Sigmoid colon (tissue), 7 donors: ENCODE measurements around the gene LIAS. TPM values are rescaled to one million over a fixed set of nuclear protein-coding genes. Genes with fewer than 3 reads are reported as not detected.
"Not testable (repeated sequence)": the region's sequence is repeated elsewhere in the genome, so short reads cannot be mapped to it uniquely, and the experiment has no call there.

Experiments used
- DNase-seq: peaks from one replicate; pipeline ENCODE4 v3.0.0-alpha.2; 2019
- H3K27ac ChIP-seq, 4 donors: fragments of 200-600 bp; sonication (generic); one replicate each; pipeline ENCODE4 v1.5.1; 2016 to 2019; ENCODE audit warnings: mild to moderate bottlenecking in 1 of 4
- H3K27me3 ChIP-seq, 3 donors: fragments of 200-600 bp; sonication (generic); one replicate each; pipeline ENCODE4 v1.5.1; 2019; ENCODE audit warnings: mild to moderate bottlenecking in 1 of 3
- H3K36me3 ChIP-seq, 4 donors: fragments of 200-600 bp; sonication (generic); one replicate each; pipeline ENCODE4 v1.5.1; 2016 to 2019
- H3K4me1 ChIP-seq, 4 donors: fragments of 200-600 bp; sonication (generic); one replicate each; pipeline ENCODE4 v1.5.1; 2017 to 2019
- H3K4me3 ChIP-seq, 4 donors: fragments of 200-600 bp; sonication (generic); one replicate each; pipeline ENCODE4 v1.5.1; 2017 to 2019; ENCODE audit warnings: mild to moderate bottlenecking in 2 of 4, moderate library complexity in 1 of 4
- H3K9me3 ChIP-seq, 4 donors: fragments of 200-600 bp in 3 of 4; sonication (generic) in 3 of 4; one replicate each; pipeline versions ENCODE4 v1.5.1 to v1.6.1; 2013 to 2019
- EP300 ChIP-seq, 4 donors: sonication (generic); formaldehyde crosslinking; IDR thresholded peaks; one replicate each; pipeline ENCODE4 v1.6.1; 2017; ENCODE audit warnings: antibody characterized with exemption in 4 of 4
- POLR2A ChIP-seq, 2 donors: fragments of 450-650 bp; IDR thresholded peaks; one replicate each; pipeline ENCODE4 v1.6.1; 2016; ENCODE audit warnings: antibody characterized with exemption in 2 of 2, mild to moderate bottlenecking in 2 of 2, moderate library complexity in 2 of 2
- POLR2AphosphoS5 ChIP-seq, 4 donors: sonication (generic); formaldehyde crosslinking; IDR thresholded peaks; one replicate each; pipeline ENCODE4 v1.6.1; 2017; ENCODE audit warnings: antibody characterized with exemption in 4 of 4
- WGBS, 2 donors: extraction: QIAGEN DNeasy Blood & Tissue Kit; methylation state at CpG; one replicate each; pipeline ENCODE4 v1.1.7; 2013; 5-methylcytosine and 5-hydroxymethylcytosine counted together
- intact Hi-C: fragments of 100-400 bp; cut with DNase I; formaldehyde crosslinking; loops from one replicate; pipeline ENCODE4 v1.15.1; 2023
- polyA plus RNA-seq, 3 donors: library from polyadenylated mRNA; stranded (reverse); fragments of 200-250 nt; gene quantifications; one replicate each; pipeline ENCODE4 v1.2.3, GENCODE V29; 2013
- total RNA-seq, 4 donors: library from RNA; depleted of rRNA; stranded (reverse); fragments of >200 nt; gene quantifications; one replicate each; pipeline ENCODE4 v1.1.0, GENCODE V29; 2016
- TF ChIP-seq, protein P1 (sequence below), 4 experiments: fragments of 450-650 bp in 3 of 4; fragments of 200-600 bp in 1 of 4; IDR thresholded peaks; one replicate each; pipeline ENCODE4 v1.5.1; 2016 to 2019; ENCODE audit warnings: antibody characterized with exemption in 4 of 4, mild to moderate bottlenecking in 3 of 4, moderate library complexity in 2 of 4
- donor health status: healthy with polysubstance abuse.
- donor health status: Bipolar disorder and iron deficiency.
- donor health status: healthy.

Gene LIAS
- total and polyA plus RNA-seq, 7 donors: 16.1 to 24.8 (median 20.7) TPM

- Histone ChIP-seq H3K4me1 (no peaks in the 10 kb centered on the region), H3K4me3 (no peak overlapping the region), H3K27me3 (no peaks in the 10 kb centered on the region), H3K9me3 (no peaks in the 10 kb centered on the region), H3K27ac (no peak overlapping the region), H3K36me3 (peaks cover 0 to 28% (median 13%) of the 10 kb centered on the region in 4 donors)
- no peak for DNase-seq
- intact Hi-C loops: no loop called here
- WGBS, 2 donors: 49 to 72% methylated on average over 4 of the region's 4 CpGs
- no peak for TF ChIP-seq POLR2AphosphoS5 (IDR thresholded peaks at IDR 0.05)
- TF ChIP-seq POLR2A (IDR thresholded peaks at IDR 0.05): no peak
- no peak for TF ChIP-seq EP300 (IDR thresholded peaks at IDR 0.05)
- TF ChIP-seq, protein P1, sequence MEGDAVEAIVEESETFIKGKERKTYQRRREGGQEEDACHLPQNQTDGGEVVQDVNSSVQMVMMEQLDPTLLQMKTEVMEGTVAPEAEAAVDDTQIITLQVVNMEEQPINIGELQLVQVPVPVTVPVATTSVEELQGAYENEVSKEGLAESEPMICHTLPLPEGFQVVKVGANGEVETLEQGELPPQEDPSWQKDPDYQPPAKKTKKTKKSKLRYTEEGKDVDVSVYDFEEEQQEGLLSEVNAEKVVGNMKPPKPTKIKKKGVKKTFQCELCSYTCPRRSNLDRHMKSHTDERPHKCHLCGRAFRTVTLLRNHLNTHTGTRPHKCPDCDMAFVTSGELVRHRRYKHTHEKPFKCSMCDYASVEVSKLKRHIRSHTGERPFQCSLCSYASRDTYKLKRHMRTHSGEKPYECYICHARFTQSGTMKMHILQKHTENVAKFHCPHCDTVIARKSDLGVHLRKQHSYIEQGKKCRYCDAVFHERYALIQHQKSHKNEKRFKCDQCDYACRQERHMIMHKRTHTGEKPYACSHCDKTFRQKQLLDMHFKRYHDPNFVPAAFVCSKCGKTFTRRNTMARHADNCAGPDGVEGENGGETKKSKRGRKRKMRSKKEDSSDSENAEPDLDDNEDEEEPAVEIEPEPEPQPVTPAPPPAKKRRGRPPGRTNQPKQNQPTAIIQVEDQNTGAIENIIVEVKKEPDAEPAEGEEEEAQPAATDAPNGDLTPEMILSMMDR (IDR thresholded peaks at IDR 0.05): no peak
Observed at GRCh38 chr4:39495446-39496213, 36.8 kb downstream of the LIAS start.

DNA sequence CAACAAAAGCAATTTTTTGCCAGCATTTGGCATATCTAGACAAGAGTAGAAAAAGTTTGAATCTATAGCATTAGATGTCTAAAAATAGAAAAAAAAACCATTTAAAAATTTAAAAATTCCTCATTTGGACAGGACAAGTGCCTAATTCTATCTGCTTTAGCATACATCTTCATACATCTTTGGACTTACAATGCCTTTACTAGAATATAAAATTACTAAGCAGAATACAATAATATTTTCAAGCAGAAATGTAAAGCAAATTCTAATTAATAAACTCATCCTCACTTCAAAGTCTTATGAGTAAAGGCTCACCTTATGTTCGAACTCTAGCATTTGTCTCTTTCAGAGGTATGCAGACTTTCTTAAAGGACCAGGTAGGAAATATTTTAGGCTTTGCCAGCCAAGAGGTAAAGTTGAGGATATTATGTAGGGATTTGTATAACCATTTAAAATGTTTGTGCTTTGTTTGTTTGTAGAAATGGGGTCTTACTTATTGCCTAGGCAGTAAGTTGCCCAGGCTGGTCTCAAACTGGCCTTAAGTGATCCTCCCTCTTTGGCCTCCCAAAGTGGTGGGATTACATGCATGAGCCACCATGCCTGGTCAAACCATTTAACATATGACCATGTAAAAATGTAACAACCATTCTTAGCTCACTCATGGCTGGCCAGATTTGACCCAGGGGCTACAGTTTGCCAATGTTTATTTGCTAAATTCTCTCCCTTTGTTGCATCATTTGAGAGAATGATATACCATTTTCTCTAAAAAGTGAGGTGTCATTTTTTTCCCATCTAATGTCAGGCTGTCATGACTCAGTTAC lies 39.3 kb downstream of the LIAS start:
- TF ChIP-seq, protein P1 (IDR thresholded peaks at IDR 0.05): no peak
- no peak for TF ChIP-seq EP300 (IDR thresholded peaks at IDR 0.05)
- intact Hi-C loops: no loop called here
- H3K27me3 ChIP-seq: no peaks in the 10 kb centered on the region
- H3K36me3 ChIP-seq: peaks cover 0 to 52% (median 28%) of the 10 kb centered on the region in 4 donors
- H3K27ac ChIP-seq: no peak overlapping the region
- WGBS, 2 donors: 92 to 93% methylated on average over 1 of the region's 1 CpG
- no peak overlapping the region for H3K4me3 ChIP-seq
- DNase-seq: no peak
- H3K4me1 ChIP-seq: no peaks in the 10 kb centered on the region
- H3K9me3 ChIP-seq: no peaks in the 10 kb centered on the region

GRCh38 chr4:39498727-39499020 lies 39.8 kb downstream of the LIAS start:
- Histone ChIP-seq H3K9me3 (no peaks in the 10 kb centered on the region), H3K27me3 (no peaks in the 10 kb centered on the region), H3K27ac (no peak overlapping the region), H3K4me1 (no peaks in the 10 kb centered on the region), H3K4me3 (no peak overlapping the region), H3K36me3 (peaks cover 5 to 57% (median 33%) of the 10 kb centered on the region in 4 donors)
- no peak for DNase-seq
- intact Hi-C loops: no loop called here
- TF ChIP-seq POLR2AphosphoS5 (IDR thresholded peaks at IDR 0.05) (no peak), EP300 (IDR thresholded peaks at IDR 0.05) (no peak), POLR2A (IDR thresholded peaks at IDR 0.05) (no peak)
- TF ChIP-seq, protein P1 (IDR thresholded peaks at IDR 0.05): no peak

GRCh38 chr4:39502019-39502663 lies 43.3 kb downstream of the LIAS start:
- intact Hi-C loops: no loop called here
- H3K9me3 ChIP-seq: no peaks in the 10 kb centered on the region
- H3K4me1 ChIP-seq: no peaks in the 10 kb centered on the region
- no peaks in the 10 kb centered on the region for H3K27me3 ChIP-seq
- no peak overlapping the region for H3K4me3 ChIP-seq
- no peak for DNase-seq
- H3K36me3 ChIP-seq: peaks cover 23 to 92% (median 49%) of the 10 kb centered on the region in 4 donors
- peak overlapping the region in 1 of 4 donors; percentile 47 for H3K27ac ChIP-seq
- TF ChIP-seq EP300 (IDR thresholded peaks at IDR 0.05) (no peak), POLR2AphosphoS5 (IDR thresholded peaks at IDR 0.05) (no peak), POLR2A (IDR thresholded peaks at IDR 0.05) (no peak)
- TF ChIP-seq, protein P1 (IDR thresholded peaks at IDR 0.05): no peak

DNA sequence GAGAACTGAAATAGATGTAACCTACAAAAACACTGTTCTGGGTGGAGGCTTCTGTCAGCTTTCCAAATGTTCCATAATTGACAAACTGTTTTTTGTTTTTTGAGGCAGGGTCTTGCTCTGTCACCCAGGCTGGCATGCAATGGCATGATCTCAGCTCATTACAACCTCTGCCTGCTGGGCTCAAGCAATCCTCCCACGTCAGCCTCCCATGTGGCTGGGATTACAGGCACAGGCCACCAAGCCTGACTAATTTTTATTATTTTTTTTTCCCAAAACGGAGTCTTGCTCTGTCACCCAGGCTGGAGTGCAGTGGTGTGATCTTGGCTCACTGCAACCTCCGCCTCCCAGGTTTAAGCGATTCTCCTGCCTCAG lies 43.8 kb downstream of the LIAS start:
- H3K27me3 ChIP-seq, H3K4me1 ChIP-seq, H3K9me3 ChIP-seq, H3K4me3 ChIP-seq, intact Hi-C loops, DNase-seq: not testable (repeated sequence)
- Histone ChIP-seq H3K36me3 (peaks cover 23 to 97% (median 52%) of the 10 kb centered on the region in 4 donors), H3K27ac (peak overlapping the region in 1 of 4 donors; percentile 47)
- WGBS, 2 donors: 89 to 92% methylated on average over 4 of the region's 4 CpGs
